ENCODE measurements around the gene RIPK4. TPM values are rescaled to one million over a fixed set of nuclear protein-coding genes. Genes with fewer than 3 reads are reported as not detected.
"Not testable (repeated sequence)": the region's sequence is repeated elsewhere in the genome, so short reads cannot be mapped to it uniquely, and the experiment has no call there.

Gene RIPK4
- polyA plus RNA-seq, 5 donors, result 7.0 to 9.4 (median 7.7) TPM

- DNase-seq, result no peak
These were observed 49.1 kb downstream of the RIPK4 start for GRCh38 chr21:41717573-41718330.

GRCh38 chr21:41716751-41717150, 50.1 kb downstream of the RIPK4 start:
- no peak for DNase-seq

GRCh38 chr21:41715649-41716281, 51.1 kb downstream of the RIPK4 start:
- no peak for DNase-seq

- not testable (repeated sequence) for DNase-seq
These were observed 52.5 kb downstream of the RIPK4 start for GRCh38 chr21:41714299-41714865.

GRCh38 chr21:41713495-41714281, 53.2 kb downstream of the RIPK4 start:
- DNase-seq, result no peak

DNA sequence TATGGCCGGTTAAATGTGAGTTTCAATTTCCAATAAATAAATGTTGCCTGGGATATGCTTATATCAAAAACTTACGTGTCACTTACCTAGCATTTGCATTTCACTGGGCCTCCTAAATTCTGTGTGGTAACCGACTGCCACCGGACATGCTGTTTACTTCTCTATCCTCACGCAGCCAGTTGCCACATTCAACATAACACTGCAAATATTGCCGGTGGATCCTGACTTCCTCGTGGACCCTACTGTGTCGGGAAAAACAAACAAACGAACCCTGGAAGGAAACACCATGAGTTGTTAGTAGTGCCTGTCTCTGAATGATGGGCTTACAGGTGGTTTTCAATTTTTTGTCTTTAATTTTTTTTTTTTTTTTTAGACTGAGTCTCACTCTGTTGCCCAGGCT, 54.1 kb downstream of the RIPK4 start:
- no peak for DNase-seq

DNA sequence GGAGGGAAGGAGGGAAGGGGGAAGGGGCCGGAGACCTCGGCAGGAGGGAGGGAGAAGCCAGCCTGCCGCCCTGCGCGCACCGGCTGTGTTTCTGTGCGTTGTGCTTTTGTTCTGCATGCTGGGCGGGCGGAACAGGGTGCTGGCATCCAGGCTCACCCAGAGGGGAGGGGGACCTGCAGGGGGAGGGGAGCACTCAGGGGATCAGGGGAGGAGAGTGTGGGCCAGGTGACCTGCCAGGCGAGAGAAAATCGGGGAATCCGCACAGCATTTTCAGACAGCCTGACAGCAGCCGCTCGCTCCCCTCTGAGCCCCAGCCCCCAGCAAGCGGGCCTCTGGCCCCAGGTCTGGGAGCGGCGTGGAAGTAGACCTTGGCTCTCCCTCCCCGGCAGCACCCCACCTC, 54.7 kb downstream of the RIPK4 start:
- no peak for DNase-seq

GRCh38 chr21:41711416-41712007, 55.3 kb downstream of the RIPK4 start:
- DNase-seq, result no peak

- DNase-seq, result no peak
These were observed 56.1 kb downstream of the RIPK4 start for GRCh38 chr21:41710823-41711160.

DNA sequence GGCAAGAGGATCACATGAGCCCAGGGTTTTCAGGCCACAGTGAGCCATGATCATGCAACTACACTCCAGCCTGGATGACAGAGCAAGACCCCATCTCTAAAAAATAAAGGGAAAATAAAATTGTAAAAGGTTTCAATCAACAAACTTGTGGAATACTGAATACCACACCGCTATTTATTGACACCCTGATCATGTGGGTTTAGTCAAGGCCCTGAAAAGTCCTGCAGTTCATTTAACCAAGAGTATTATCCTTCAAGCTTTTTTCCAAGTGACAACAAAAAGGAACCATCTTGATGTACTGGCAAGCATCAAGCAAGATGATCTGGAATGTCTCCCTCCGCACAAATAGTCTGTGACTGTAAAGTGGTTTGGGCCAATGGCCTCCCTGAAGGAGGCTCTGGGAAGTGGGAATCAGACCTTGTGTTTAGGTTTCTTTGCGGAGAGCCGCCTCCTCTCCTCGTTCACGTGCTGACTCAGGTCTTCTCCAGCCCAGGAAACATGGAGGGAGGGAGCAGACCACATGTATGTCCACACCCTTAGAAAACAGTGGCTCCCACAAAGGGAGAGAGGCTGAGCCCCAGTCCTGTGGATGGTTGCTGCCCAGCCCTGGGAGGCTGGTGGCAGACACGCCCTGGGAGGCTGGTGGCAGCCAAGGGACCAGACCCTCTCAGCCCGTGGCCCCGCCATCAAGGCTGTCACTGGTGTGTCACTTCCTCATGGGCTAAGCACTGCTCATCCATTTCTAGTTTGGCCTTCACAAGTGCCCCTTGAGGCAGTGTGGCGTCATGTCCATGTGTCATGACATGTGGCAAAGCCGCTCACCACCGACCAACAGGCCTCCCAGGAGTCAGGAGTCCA, 56.7 kb downstream of the RIPK4 start:
- DNase-seq, result no peak

- DNase-seq, result no peak
These were observed 57.7 kb downstream of the RIPK4 start for GRCh38 chr21:41709166-41709565.

DNA sequence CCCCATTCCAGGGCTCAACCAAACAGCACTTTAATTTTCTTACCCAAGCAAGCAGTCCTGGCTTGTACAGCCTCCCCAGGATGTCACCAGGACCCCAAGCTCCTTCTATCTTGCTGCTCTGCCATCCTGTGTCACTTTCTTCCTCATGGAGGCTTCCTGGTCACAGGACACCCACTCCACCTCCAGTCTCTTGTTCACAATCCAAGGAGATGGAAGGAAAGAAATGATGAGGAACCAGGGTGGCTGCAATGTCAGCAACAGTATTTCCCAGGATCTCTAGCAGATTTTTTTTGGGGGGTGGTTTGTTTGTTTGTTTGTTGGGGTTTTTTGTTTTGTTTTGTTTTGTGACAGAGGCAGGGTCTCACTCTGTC, 58.9 kb downstream of the RIPK4 start:
- no peak for DNase-seq

GRCh38 chr21:41707231-41707959, 59.5 kb downstream of the RIPK4 start:
- no peak for DNase-seq

- DNase-seq, result no peak
These were observed 60.2 kb downstream of the RIPK4 start for GRCh38 chr21:41706678-41707077.

DNA sequence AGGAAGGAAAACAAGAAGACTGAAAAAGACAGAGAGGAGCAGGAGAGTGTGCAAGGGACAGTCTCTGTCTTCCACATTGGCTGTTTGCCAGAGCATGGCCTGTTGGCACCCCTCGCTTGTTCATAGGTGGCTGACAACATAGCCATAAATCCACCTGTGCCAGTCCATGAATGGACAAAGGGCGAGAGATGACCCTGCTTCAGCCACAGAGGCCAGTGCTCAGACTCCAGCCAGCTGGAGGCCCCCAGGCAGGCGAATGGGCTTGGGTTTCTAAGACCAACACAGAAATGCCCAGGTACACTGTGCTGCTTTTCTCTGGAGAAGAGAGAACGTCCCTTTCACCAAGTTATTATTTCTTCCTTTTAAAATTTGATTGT, 60.6 kb downstream of the RIPK4 start:
- no peak for DNase-seq

DNA sequence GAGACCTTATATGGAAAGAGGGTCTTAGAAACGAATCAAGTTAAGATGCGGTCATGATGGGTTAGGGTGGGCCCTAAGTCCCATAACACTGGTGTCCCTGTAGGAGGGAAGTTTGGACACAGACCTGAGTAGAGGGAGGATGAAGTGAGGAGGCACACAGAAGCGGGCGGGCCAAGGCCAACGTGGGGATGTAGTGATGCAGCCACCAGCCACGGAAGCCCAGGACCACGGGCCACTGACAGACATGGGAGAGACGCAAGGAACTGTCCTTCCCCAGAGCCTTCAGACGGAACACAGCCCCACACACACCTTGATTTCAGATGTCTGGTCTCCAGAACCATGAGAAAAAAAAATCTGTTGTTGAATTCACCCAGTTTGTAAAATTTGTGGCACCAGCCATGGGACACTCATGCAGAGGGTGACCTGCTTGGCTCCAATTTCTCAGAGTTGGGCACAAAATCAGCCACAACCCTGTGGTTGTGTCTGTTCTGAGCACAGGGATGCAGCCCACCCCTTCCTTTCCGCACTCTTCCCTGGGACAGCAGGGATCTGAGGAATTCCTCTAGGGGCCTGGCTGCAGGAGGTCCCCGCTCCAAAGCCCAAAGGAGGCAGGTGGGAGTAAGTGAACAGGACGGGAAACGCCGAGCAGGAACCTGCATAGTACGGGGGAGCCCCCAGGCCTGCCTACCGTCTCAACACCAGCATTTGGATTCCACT, 61.1 kb downstream of the RIPK4 start:
- no peak for DNase-seq

GRCh38 chr21:41703857-41704501, 62.9 kb downstream of the RIPK4 start:
- no peak for DNase-seq

GRCh38 chr21:41701749-41702148, 65.1 kb downstream of the RIPK4 start:
- no peak for DNase-seq

DNA sequence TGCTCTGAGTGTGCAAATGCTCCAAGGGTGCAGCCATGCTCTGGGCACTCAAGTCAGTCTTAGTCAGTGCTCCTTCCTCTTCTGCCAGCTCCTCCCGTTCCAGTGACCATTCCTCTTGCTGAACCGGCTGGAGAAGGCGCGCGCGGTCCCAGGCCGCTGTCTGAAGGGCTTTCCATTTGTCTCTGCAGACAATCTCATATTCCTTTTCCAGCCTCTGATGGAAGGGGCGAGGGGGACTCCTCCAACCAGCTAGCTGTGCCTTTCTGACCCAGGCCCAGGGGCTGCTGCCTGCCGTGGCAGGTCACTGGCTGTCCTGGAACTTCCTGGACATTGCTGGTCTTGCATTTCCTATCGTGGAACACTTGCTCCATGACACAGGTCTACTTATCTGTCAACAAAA, 67.5 kb downstream of the RIPK4 start:
- DNase-seq, result no peak

All from right lung (tissue), 5 donors.